ENCODE data around the gene NBAS. TPM values are rescaled to one million over a fixed set of nuclear protein-coding genes. Genes with fewer than 3 reads are reported as not detected.
A peak's percentile ranks its signal among the peaks of the same experiment; 100 is the strongest.

Gene NBAS
- polyA plus RNA-seq, 1 donor (not counting 4 experiments of a cell fraction or from before 2014, with no cell fraction given), result 27.9 TPM

DNA sequence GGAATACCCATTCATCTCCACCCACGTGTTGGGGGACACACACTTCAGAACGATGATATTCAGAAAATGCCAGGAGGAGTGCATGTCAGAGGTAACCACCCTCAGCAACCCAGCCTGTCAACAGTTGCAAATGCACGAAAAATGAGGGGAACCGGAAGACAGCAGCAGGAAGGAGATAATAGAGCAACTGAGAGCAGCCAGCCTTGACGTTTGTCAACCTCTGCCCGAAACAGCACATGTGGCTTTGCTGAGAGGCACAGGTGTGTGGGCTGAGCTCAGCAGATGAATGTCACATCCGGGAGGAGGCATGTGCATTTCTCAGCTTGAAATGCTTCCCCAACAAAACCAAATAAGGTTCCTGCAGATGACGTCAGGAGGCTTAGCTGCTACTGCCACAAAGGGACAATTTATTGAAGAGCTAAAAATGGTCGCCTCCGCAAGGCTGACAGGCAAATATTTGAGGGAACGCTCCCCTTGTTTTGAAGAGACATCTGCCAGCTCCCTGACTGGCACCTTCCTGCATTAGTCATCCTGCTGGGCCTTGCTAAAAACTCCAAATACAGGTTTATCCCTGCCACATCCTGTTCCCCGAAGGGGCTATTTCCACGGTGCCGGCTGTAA is 419.0 kb downstream of the NBAS start:
- peak; percentile 79 for FAIRE-seq
- no peak for DNase-seq (ENCODE audit: low read depth, low spot score)

DNA sequence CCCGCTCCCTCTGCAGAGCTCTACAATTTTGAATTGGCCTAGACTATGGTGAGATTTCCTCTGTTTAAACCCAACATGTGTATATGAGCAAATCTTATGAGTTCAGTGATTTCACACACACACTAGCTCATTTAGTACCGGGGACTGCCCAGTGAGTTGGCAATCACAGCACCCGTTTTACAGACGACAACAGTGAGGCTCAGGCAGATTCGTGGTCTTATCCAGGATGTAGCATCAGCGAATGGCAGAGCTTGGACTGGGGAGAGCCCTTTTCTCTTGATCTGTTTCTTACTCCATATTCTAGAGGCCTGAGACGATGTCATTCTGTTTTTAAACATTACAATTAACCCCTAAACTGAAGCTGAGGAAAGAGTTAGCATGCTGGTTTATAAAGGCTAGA is 419.9 kb downstream of the NBAS start:
- Histone ChIP-seq H2AFZ (ENCODE audit: control insufficient read depth, low read length) (no peak overlapping the region), H3K9me1 (ENCODE audit: control insufficient read depth, extremely low read depth, insufficient read depth, low read length) (no peaks in the 10 kb centered on the region), H3K4me2 (ENCODE audit: control insufficient read depth, extremely low read depth, insufficient read depth, low read depth, low read length) (no peak overlapping the region), H3K9me3 (ENCODE audit: control insufficient read depth, low read depth, low read length) (no peaks in the 10 kb centered on the region), H4K20me1 (ENCODE audit: control insufficient read depth, extremely low read depth, insufficient read depth, low read length) (no peaks in the 10 kb centered on the region), H3K27ac (ENCODE audit: control insufficient read depth, insufficient read depth, low read length) (no peak overlapping the region), H3K27me3 (ENCODE audit: control insufficient read depth, extremely low read depth, insufficient read depth, low read length) (no peaks in the 10 kb centered on the region), H3K9ac (ENCODE audit: control insufficient read depth, extremely low read depth, insufficient read depth, low read length) (no peak overlapping the region), H3K4me3 (ENCODE audit: control insufficient read depth in 2 of 3, extremely low read depth in 1 of 3, insufficient read depth in 2 of 3, low read depth in 1 of 3, low read length in 3 of 3) (no peak overlapping the region), H3K36me3 (ENCODE audit: control insufficient read depth in 2 of 2, extremely low read depth in 1 of 2, insufficient read depth in 2 of 2, low read length in 2 of 2) (no peaks in the 10 kb centered on the region), H3K4me1 (ENCODE audit: control insufficient read depth, extremely low read depth, insufficient read depth, low read length) (peaks cover 11% of the 10 kb centered on the region), H3K79me2 (ENCODE audit: control insufficient read depth, insufficient read depth, low read length) (no peaks in the 10 kb centered on the region)
- DNase-seq (ENCODE audit: low read depth, low spot score), result no peak
- dilution Hi-C loops (cut with MboI; ENCODE audit: extremely low pct_ligation_motif_present, low sequenced_read_pairs), result no loop called here
- FAIRE-seq, result no peak
- TF ChIP-seq, protein P1, sequence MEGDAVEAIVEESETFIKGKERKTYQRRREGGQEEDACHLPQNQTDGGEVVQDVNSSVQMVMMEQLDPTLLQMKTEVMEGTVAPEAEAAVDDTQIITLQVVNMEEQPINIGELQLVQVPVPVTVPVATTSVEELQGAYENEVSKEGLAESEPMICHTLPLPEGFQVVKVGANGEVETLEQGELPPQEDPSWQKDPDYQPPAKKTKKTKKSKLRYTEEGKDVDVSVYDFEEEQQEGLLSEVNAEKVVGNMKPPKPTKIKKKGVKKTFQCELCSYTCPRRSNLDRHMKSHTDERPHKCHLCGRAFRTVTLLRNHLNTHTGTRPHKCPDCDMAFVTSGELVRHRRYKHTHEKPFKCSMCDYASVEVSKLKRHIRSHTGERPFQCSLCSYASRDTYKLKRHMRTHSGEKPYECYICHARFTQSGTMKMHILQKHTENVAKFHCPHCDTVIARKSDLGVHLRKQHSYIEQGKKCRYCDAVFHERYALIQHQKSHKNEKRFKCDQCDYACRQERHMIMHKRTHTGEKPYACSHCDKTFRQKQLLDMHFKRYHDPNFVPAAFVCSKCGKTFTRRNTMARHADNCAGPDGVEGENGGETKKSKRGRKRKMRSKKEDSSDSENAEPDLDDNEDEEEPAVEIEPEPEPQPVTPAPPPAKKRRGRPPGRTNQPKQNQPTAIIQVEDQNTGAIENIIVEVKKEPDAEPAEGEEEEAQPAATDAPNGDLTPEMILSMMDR (optimal IDR thresholded peaks at IDR 0.05 in 1 of 3, IDR thresholded peaks at IDR 0.05 in 1 of 3, conservative IDR thresholded peaks at IDR 0.05 in 1 of 3; ENCODE audit: extremely low read depth in 1 of 3, insufficient read depth in 2 of 3, low read length in 3 of 3), result no peak
- TF ChIP-seq EZH2 (IDR thresholded peaks at IDR 0.05; ENCODE audit: low read length), result no peak

More for the DNA sequence above, 419.0 kb downstream of the NBAS start:
- Histone ChIP-seq H3K9me3 (ENCODE audit: control insufficient read depth, low read depth, low read length) (no peaks in the 10 kb centered on the region), H3K9me1 (ENCODE audit: control insufficient read depth, extremely low read depth, insufficient read depth, low read length) (no peaks in the 10 kb centered on the region), H3K27ac (ENCODE audit: control insufficient read depth, insufficient read depth, low read length) (no peak overlapping the region), H3K4me2 (ENCODE audit: control insufficient read depth, extremely low read depth, insufficient read depth, low read depth, low read length) (peak overlapping the region; percentile 77), H3K27me3 (ENCODE audit: control insufficient read depth, extremely low read depth, insufficient read depth, low read length) (no peaks in the 10 kb centered on the region), H3K4me3 (ENCODE audit: control insufficient read depth in 2 of 3, extremely low read depth in 1 of 3, insufficient read depth in 2 of 3, low read depth in 1 of 3, low read length in 3 of 3) (peak overlapping the region in 1 of 3 experiments; percentile 9), H4K20me1 (ENCODE audit: control insufficient read depth, extremely low read depth, insufficient read depth, low read length) (no peaks in the 10 kb centered on the region), H3K4me1 (ENCODE audit: control insufficient read depth, extremely low read depth, insufficient read depth, low read length) (peaks cover 11% of the 10 kb centered on the region), H3K79me2 (ENCODE audit: control insufficient read depth, insufficient read depth, low read length) (no peaks in the 10 kb centered on the region), H3K36me3 (ENCODE audit: control insufficient read depth in 2 of 2, extremely low read depth in 1 of 2, insufficient read depth in 2 of 2, low read length in 2 of 2) (no peaks in the 10 kb centered on the region), H2AFZ (ENCODE audit: control insufficient read depth, low read length) (peak overlapping the region; percentile 56), H3K9ac (ENCODE audit: control insufficient read depth, extremely low read depth, insufficient read depth, low read length) (peak overlapping the region; percentile 7)
- TF ChIP-seq, protein P1 (optimal IDR thresholded peaks at IDR 0.05 in 1 of 3, IDR thresholded peaks at IDR 0.05 in 1 of 3, conservative IDR thresholded peaks at IDR 0.05 in 1 of 3; ENCODE audit: extremely low read depth in 1 of 3, insufficient read depth in 2 of 3, low read length in 3 of 3), result no peak
- TF ChIP-seq EZH2 (IDR thresholded peaks at IDR 0.05; ENCODE audit: low read length), result no peak
- dilution Hi-C loops (cut with MboI; ENCODE audit: extremely low pct_ligation_motif_present, low sequenced_read_pairs), result no loop called here

Measured in keratinocyte (primary cell).